Activated T-cell treated with anti-CD3 and anti-CD28 coated beads for 1 hour (primary cell): ENCODE measurements around the gene SART3.

Source experiments
- DNase-seq: peaks from one replicate; pipeline ENCODE4 v3.0.0-alpha.2; 2020; ENCODE audit warnings: low read depth

SART3 gene

GRCh38 chr12:108523365-108523764, 37.6 kb downstream of the SART3 start:
- no peak for DNase-seq

- DNase-seq, result no peak
These were observed 41.4 kb downstream of the SART3 start for GRCh38 chr12:108519558-108519957.

GRCh38 chr12:108518716-108519496, 42.1 kb downstream of the SART3 start:
- no peak for DNase-seq

- no peak for DNase-seq
These were observed 42.8 kb downstream of the SART3 start for GRCh38 chr12:108518101-108518715.

- no peak for DNase-seq
These were observed 43.5 kb downstream of the SART3 start for GRCh38 chr12:108517288-108518100.

GRCh38 chr12:108516511-108517275, 44.3 kb downstream of the SART3 start:
- DNase-seq, result no peak

GRCh38 chr12:108515916-108516315, 45.1 kb downstream of the SART3 start:
- no peak for DNase-seq

- peak; percentile 99 for DNase-seq
These were observed 45.8 kb downstream of the SART3 start, which contains the start of gene FICD for GRCh38 chr12:108514973-108515814. Gene FICD, plus strand, starts transcription at chr12:108515277. Its CDS starts 1,696 bp downstream, at chr12:108516973.

GRCh38 chr12:108514468-108514972, 46.5 kb downstream of the SART3 start:
- DNase-seq, result no peak

- DNase-seq, result peak; percentile 71
These were observed 49.1 kb downstream of the SART3 start for GRCh38 chr12:108511633-108512540.

GRCh38 chr12:108510836-108511235, 50.1 kb downstream of the SART3 start:
- DNase-seq, result no peak

- DNase-seq, result no peak
These were observed 51.2 kb downstream of the SART3 start for GRCh38 chr12:108509806-108510205.

- no peak for DNase-seq
These were observed 52.9 kb downstream of the SART3 start for GRCh38 chr12:108507971-108508642.

- DNase-seq, result no peak
These were observed 55.8 kb downstream of the SART3 start for GRCh38 chr12:108505129-108505528.

GRCh38 chr12:108502922-108503321, 58.1 kb downstream of the SART3 start:
- DNase-seq, result no peak

GRCh38 chr12:108498136-108498535, 62.8 kb downstream of the SART3 start:
- DNase-seq, result no peak

GRCh38 chr12:108495823-108496579, 65.0 kb downstream of the SART3 start:
- DNase-seq, result no peak

- no peak for DNase-seq
These were observed 65.9 kb downstream of the SART3 start for GRCh38 chr12:108495054-108495453.
